ENCODE measurements around the gene TMEFF1.

DNA sequence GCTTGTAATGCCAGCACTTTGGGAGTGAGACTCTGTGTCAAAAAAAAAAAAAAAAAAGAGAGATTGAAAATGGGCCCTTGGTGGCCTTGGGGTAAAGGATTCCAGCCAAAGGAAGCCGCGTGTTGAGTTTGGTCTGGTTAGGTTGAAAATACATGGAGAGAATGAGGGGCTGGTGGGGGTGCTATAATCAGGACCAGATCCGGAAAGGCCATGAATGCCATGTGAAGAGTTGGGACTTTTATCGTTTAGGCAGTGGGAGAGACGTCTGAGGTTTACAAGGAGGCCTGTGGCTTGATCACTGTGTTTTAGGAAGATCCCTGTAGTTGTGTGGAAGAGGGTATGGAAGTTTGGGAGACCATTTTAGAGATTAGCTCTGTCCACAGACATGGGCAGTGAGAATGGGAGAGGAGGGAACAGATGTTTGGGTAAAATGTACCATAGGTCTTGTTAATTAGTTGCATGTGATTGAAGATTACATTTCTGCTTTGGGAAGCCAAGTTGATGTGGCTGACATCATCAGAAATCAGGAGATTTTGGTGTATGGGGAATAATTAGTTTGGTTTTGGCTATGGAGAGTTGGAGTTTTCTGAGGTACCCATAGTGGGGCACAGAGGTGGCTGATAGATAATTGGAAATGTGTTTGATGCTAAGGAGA, 42.5 kb upstream of the TMEFF1 start:
- TF ChIP-seq, protein P1, sequence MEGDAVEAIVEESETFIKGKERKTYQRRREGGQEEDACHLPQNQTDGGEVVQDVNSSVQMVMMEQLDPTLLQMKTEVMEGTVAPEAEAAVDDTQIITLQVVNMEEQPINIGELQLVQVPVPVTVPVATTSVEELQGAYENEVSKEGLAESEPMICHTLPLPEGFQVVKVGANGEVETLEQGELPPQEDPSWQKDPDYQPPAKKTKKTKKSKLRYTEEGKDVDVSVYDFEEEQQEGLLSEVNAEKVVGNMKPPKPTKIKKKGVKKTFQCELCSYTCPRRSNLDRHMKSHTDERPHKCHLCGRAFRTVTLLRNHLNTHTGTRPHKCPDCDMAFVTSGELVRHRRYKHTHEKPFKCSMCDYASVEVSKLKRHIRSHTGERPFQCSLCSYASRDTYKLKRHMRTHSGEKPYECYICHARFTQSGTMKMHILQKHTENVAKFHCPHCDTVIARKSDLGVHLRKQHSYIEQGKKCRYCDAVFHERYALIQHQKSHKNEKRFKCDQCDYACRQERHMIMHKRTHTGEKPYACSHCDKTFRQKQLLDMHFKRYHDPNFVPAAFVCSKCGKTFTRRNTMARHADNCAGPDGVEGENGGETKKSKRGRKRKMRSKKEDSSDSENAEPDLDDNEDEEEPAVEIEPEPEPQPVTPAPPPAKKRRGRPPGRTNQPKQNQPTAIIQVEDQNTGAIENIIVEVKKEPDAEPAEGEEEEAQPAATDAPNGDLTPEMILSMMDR (IDR thresholded peaks at IDR 0.05), result no peak
- TF ChIP-seq POLR2A (IDR thresholded peaks at IDR 0.05), result no peak
